Keratinocyte (primary cell): ENCODE data around the gene SCNN1A.

Source experiments
- CTCF ChIP-seq, 3 experiments: IDR thresholded peaks in 1 of 3; conservative IDR thresholded peaks in 1 of 3; optimal IDR thresholded peaks in 1 of 3; 2 replicates in 2 of 3; 3 replicates in 1 of 3; pipeline versions ENCODE3 to v1.5.1; 2011; ENCODE audit warnings: low read length in 3 of 3, mild to moderate bottlenecking in 3 of 3, moderate library complexity in 2 of 3, control low read depth in 1 of 3, inconsistent platforms in 1 of 3; ENCODE audit not compliant: insufficient read depth in 2 of 3; ENCODE audit errors: extremely low read depth in 1 of 3
- EZH2 ChIP-seq: IDR thresholded peaks from one replicate; pipeline ENCODE4 v1.6.1; 2012; ENCODE audit warnings: inconsistent platforms, mild to moderate bottlenecking, low read length, moderate library complexity

GRCh38 chr12:6333029-6333428 lies 42.3 kb downstream of the SCNN1A start:
- TF ChIP-seq EZH2 = no peak
- TF ChIP-seq CTCF (optimal IDR thresholded peaks at IDR 0.05 in 1 of 3, IDR thresholded peaks at IDR 0.05 in 1 of 3, conservative IDR thresholded peaks at IDR 0.05 in 1 of 3; ENCODE audit: extremely low read depth in 1 of 3, insufficient read depth in 2 of 3, low read length in 3 of 3) = no peak
